ENCODE measurements around the gene SH3RF3.

Gene SH3RF3

GRCh38 chr2:109171444-109172334, 42.7 kb downstream of the SH3RF3 start:
- H2BK120ac ChIP-seq (ENCODE audit: low read depth, low read length), result no peak overlapping the region
- H2BK15ac ChIP-seq (replicated peaks; ENCODE audit: low read depth), result no peak overlapping the region
- no peak for DNase-seq
- no peak overlapping the region for H2AK5ac ChIP-seq (ENCODE audit: low read length)
- H3K36me3 ChIP-seq (ENCODE audit: control insufficient read depth, insufficient read depth, low read length), result no peaks in the 10 kb centered on the region
- H3K4me3 ChIP-seq (ENCODE audit: low read length), result no peak overlapping the region
- peaks cover 2% of the 10 kb centered on the region for H3K4me1 ChIP-seq (ENCODE audit: control insufficient read depth, low read depth, low read length)
- no peak overlapping the region for H3K56ac ChIP-seq (ENCODE audit: low read length)
- whole genome bisulfite sequencing (ENCODE audit: extremely low coverage, insufficient coverage, low lambda C conversion rate), result no CpG with 5 or more reads among the region's 36 CpGs
- no peaks in the 10 kb centered on the region for H3K27me3 ChIP-seq (ENCODE audit: insufficient read depth, low read length, poor library complexity)
- H3K9ac ChIP-seq (ENCODE audit: low read length), result no peak overlapping the region
- no peak overlapping the region for H3K27ac ChIP-seq (ENCODE audit: low read depth, low read length)
- H2BK5ac ChIP-seq (ENCODE audit: low read length), result no peak overlapping the region
- no peaks in the 10 kb centered on the region for H3K79me2 ChIP-seq (ENCODE audit: control insufficient read depth, insufficient read depth, low read length)
- no peaks in the 10 kb centered on the region for H3K79me1 ChIP-seq (ENCODE audit: low read length)
- no peak overlapping the region for H3K4me2 ChIP-seq (ENCODE audit: low read length)
- H3K23ac ChIP-seq (ENCODE audit: low read length), result no peak overlapping the region
- H4K5ac ChIP-seq (ENCODE audit: low read length), result no peak overlapping the region
- no peak overlapping the region for H3K18ac ChIP-seq (ENCODE audit: low read length)
- H3K4ac ChIP-seq (ENCODE audit: low read depth, low read length), result no peak overlapping the region
- no peak overlapping the region for H4K8ac ChIP-seq (ENCODE audit: low read depth, low read length)

GRCh38 chr2:109172556-109173105, 43.6 kb downstream of the SH3RF3 start:
- Histone ChIP-seq H3K4me1 (ENCODE audit: control insufficient read depth, low read depth, low read length) (peaks cover 2% of the 10 kb centered on the region), H3K9ac (ENCODE audit: low read length) (no peak overlapping the region), H2BK15ac (replicated peaks; ENCODE audit: low read depth) (no peak overlapping the region), H3K23ac (ENCODE audit: low read length) (no peak overlapping the region), H2BK5ac (ENCODE audit: low read length) (no peak overlapping the region), H3K79me2 (ENCODE audit: control insufficient read depth, insufficient read depth, low read length) (no peaks in the 10 kb centered on the region), H3K27me3 (ENCODE audit: insufficient read depth, low read length, poor library complexity) (no peaks in the 10 kb centered on the region), H2AK5ac (ENCODE audit: low read length) (no peak overlapping the region), H3K4me3 (ENCODE audit: low read length) (no peak overlapping the region), H3K36me3 (ENCODE audit: control insufficient read depth, insufficient read depth, low read length) (no peaks in the 10 kb centered on the region), H3K27ac (ENCODE audit: low read depth, low read length) (no peak overlapping the region), H4K8ac (ENCODE audit: low read depth, low read length) (no peak overlapping the region), H4K5ac (ENCODE audit: low read length) (no peak overlapping the region), H3K4me2 (ENCODE audit: low read length) (no peak overlapping the region), H3K4ac (ENCODE audit: low read depth, low read length) (no peak overlapping the region), H3K79me1 (ENCODE audit: low read length) (no peaks in the 10 kb centered on the region), H3K18ac (ENCODE audit: low read length) (no peak overlapping the region), H3K56ac (ENCODE audit: low read length) (peak overlapping the region; percentile 0), H2BK120ac (ENCODE audit: low read depth, low read length) (no peak overlapping the region)
- DNase-seq, result no peak
- no CpG with 5 or more reads among the region's 7 CpGs for WGBS (ENCODE audit: extremely low coverage, insufficient coverage, low lambda C conversion rate)

- Histone ChIP-seq H2BK5ac (ENCODE audit: low read length) (peak overlapping the region; percentile 37), H3K4me3 (ENCODE audit: low read length) (no peak overlapping the region), H3K4me2 (ENCODE audit: low read length) (no peak overlapping the region), H3K36me3 (ENCODE audit: control insufficient read depth, insufficient read depth, low read length) (no peaks in the 10 kb centered on the region), H2AK5ac (ENCODE audit: low read length) (peak overlapping the region; percentile 46), H2BK120ac (ENCODE audit: low read depth, low read length) (no peak overlapping the region), H3K23ac (ENCODE audit: low read length) (no peak overlapping the region), H4K5ac (ENCODE audit: low read length) (no peak overlapping the region), H3K79me1 (ENCODE audit: low read length) (no peaks in the 10 kb centered on the region), H2BK15ac (replicated peaks; ENCODE audit: low read depth) (no peak overlapping the region), H3K27me3 (ENCODE audit: insufficient read depth, low read length, poor library complexity) (no peaks in the 10 kb centered on the region), H3K56ac (ENCODE audit: low read length) (peak overlapping the region; percentile 18), H3K18ac (ENCODE audit: low read length) (no peak overlapping the region), H3K9ac (ENCODE audit: low read length) (no peak overlapping the region), H3K4me1 (ENCODE audit: control insufficient read depth, low read depth, low read length) (peaks cover 2% of the 10 kb centered on the region), H3K79me2 (ENCODE audit: control insufficient read depth, insufficient read depth, low read length) (no peaks in the 10 kb centered on the region), H4K8ac (ENCODE audit: low read depth, low read length) (no peak overlapping the region), H3K27ac (ENCODE audit: low read depth, low read length) (no peak overlapping the region), H3K4ac (ENCODE audit: low read depth, low read length) (no peak overlapping the region)
- no CpG with 5 or more reads among the region's 19 CpGs for WGBS (ENCODE audit: extremely low coverage, insufficient coverage, low lambda C conversion rate)
- DNase-seq, result peak; percentile 74
Observed at GRCh38 chr2:109173311-109174171, 44.5 kb downstream of the SH3RF3 start.

- H2BK15ac ChIP-seq (replicated peaks; ENCODE audit: low read depth), result no peak overlapping the region
- no peak overlapping the region for H3K9ac ChIP-seq (ENCODE audit: low read length)
- H3K4me3 ChIP-seq (ENCODE audit: low read length), result no peak overlapping the region
- no peak overlapping the region for H3K4ac ChIP-seq (ENCODE audit: low read depth, low read length)
- no peak overlapping the region for H3K4me2 ChIP-seq (ENCODE audit: low read length)
- WGBS (ENCODE audit: extremely low coverage, insufficient coverage, low lambda C conversion rate), result no CpG with 5 or more reads among the region's 4 CpGs
- H3K56ac ChIP-seq (ENCODE audit: low read length), result no peak overlapping the region
- H3K36me3 ChIP-seq (ENCODE audit: control insufficient read depth, insufficient read depth, low read length), result no peaks in the 10 kb centered on the region
- no peak overlapping the region for H4K8ac ChIP-seq (ENCODE audit: low read depth, low read length)
- peak overlapping the region; percentile 46 for H2AK5ac ChIP-seq (ENCODE audit: low read length)
- H3K18ac ChIP-seq (ENCODE audit: low read length), result no peak overlapping the region
- H3K79me1 ChIP-seq (ENCODE audit: low read length), result no peaks in the 10 kb centered on the region
- H3K27ac ChIP-seq (ENCODE audit: low read depth, low read length), result no peak overlapping the region
- no peak overlapping the region for H2BK5ac ChIP-seq (ENCODE audit: low read length)
- no peaks in the 10 kb centered on the region for H3K79me2 ChIP-seq (ENCODE audit: control insufficient read depth, insufficient read depth, low read length)
- H3K27me3 ChIP-seq (ENCODE audit: insufficient read depth, low read length, poor library complexity), result no peaks in the 10 kb centered on the region
- no peak for DNase-seq
- no peak overlapping the region for H3K23ac ChIP-seq (ENCODE audit: low read length)
- no peak overlapping the region for H2BK120ac ChIP-seq (ENCODE audit: low read depth, low read length)
- H3K4me1 ChIP-seq (ENCODE audit: control insufficient read depth, low read depth, low read length), result peaks cover 2% of the 10 kb centered on the region
- no peak overlapping the region for H4K5ac ChIP-seq (ENCODE audit: low read length)
Observed at GRCh38 chr2:109174214-109174613, 45.2 kb downstream of the SH3RF3 start.

- Histone ChIP-seq H3K4me3 (ENCODE audit: low read length) (no peak overlapping the region), H3K56ac (ENCODE audit: low read length) (no peak overlapping the region), H2BK120ac (ENCODE audit: low read depth, low read length) (no peak overlapping the region), H3K27ac (ENCODE audit: low read depth, low read length) (no peak overlapping the region), H3K4me2 (ENCODE audit: low read length) (no peak overlapping the region), H3K23ac (ENCODE audit: low read length) (no peak overlapping the region), H3K79me1 (ENCODE audit: low read length) (no peaks in the 10 kb centered on the region), H4K5ac (ENCODE audit: low read length) (no peak overlapping the region), H3K27me3 (ENCODE audit: insufficient read depth, low read length, poor library complexity) (no peaks in the 10 kb centered on the region), H2AK5ac (ENCODE audit: low read length) (no peak overlapping the region), H2BK15ac (replicated peaks; ENCODE audit: low read depth) (no peak overlapping the region), H3K79me2 (ENCODE audit: control insufficient read depth, insufficient read depth, low read length) (no peaks in the 10 kb centered on the region), H3K9ac (ENCODE audit: low read length) (no peak overlapping the region), H4K8ac (ENCODE audit: low read depth, low read length) (no peak overlapping the region), H3K4ac (ENCODE audit: low read depth, low read length) (no peak overlapping the region), H2BK5ac (ENCODE audit: low read length) (no peak overlapping the region), H3K18ac (ENCODE audit: low read length) (no peak overlapping the region), H3K36me3 (ENCODE audit: control insufficient read depth, insufficient read depth, low read length) (no peaks in the 10 kb centered on the region), H3K4me1 (ENCODE audit: control insufficient read depth, low read depth, low read length) (peaks cover 2% of the 10 kb centered on the region)
- WGBS (ENCODE audit: extremely low coverage, insufficient coverage, low lambda C conversion rate), result no CpG with 5 or more reads among the region's 7 CpGs
- no peak for DNase-seq
Observed at GRCh38 chr2:109174626-109175349, 45.8 kb downstream of the SH3RF3 start.

Measured in mesendoderm (in vitro differentiated cells).